Measurements from ENCODE around the gene CASZ1.

DNA sequence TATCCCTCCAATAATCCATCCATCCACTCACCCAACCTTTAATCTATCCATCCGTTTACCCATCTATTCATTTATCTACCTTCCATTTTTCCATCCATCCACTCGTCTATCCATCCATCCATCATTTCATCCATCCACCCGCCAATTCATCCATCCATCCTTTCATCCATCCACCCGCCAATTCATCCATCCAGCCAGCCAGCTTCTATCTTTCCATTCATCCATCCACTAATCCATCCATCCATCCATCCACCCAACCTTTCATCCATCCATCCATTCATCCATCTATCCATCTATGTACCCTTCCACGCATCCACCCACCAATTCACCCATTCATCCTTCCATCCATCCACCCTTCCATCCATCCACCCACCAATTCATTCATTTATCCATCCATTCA, 10.5 kb upstream of the CASZ1 start:
- TF ChIP-seq SUZ12 (IDR thresholded peaks at IDR 0.05; ENCODE audit: extremely low read depth, insufficient read depth, insufficient read length) (no peak), ZNF274 (IDR thresholded peaks at IDR 0.05; ENCODE audit: low read depth, low read length) (no peak)
